Stimulated activated CD4-positive, alpha-beta T cell treated with anti-CD3 and anti-CD28 coated beads, Interleukin-15, amount 100 ng/mL, for 1 hour (primary cell): ENCODE data around the gene GPHB5.
"Not testable (repeated sequence)": the region's sequence is repeated elsewhere in the genome, so short reads cannot be mapped to it uniquely, and the experiment has no call there.

Experiments used
- DNase-seq, 2 donors: peaks; one replicate each; pipeline ENCODE4 v3.0.0-alpha.2; 2020; ENCODE audit warnings: low read depth in 1 of 2, low spot score in 1 of 2

Gene GPHB5

GRCh38 chr14:63296060-63296563, 22.6 kb downstream of the GPHB5 start:
- no peak for DNase-seq

- DNase-seq, result no peak
Observed at GRCh38 chr14:63295231-63295685, 23.5 kb downstream of the GPHB5 start.

- no peak for DNase-seq
Observed at GRCh38 chr14:63292805-63293204, 25.9 kb downstream of the GPHB5 start.

- no peak for DNase-seq
Observed at GRCh38 chr14:63290741-63291430, 27.8 kb downstream of the GPHB5 start.

- no peak for DNase-seq
Observed at GRCh38 chr14:63288853-63289252, 29.9 kb downstream of the GPHB5 start.

GRCh38 chr14:63287666-63288483, 30.9 kb downstream of the GPHB5 start:
- no peak for DNase-seq

GRCh38 chr14:63286071-63286470, 32.7 kb downstream of the GPHB5 start:
- no peak for DNase-seq

- DNase-seq, result no peak
Observed at GRCh38 chr14:63283884-63284248, 34.9 kb downstream of the GPHB5 start.

- no peak for DNase-seq
Observed at GRCh38 chr14:63282997-63283883, 35.5 kb downstream of the GPHB5 start.

- not testable (repeated sequence) for DNase-seq
Observed at GRCh38 chr14:63279933-63280332, 38.8 kb downstream of the GPHB5 start.

GRCh38 chr14:63277591-63278183, 41.0 kb downstream of the GPHB5 start:
- DNase-seq, result no peak

- no peak for DNase-seq
Observed at GRCh38 chr14:63276492-63277342, 42.0 kb downstream of the GPHB5 start.

GRCh38 chr14:63276016-63276415, 42.7 kb downstream of the GPHB5 start:
- no peak for DNase-seq

- DNase-seq, result no peak
Observed at GRCh38 chr14:63275611-63276010, 43.1 kb downstream of the GPHB5 start.

- no peak for DNase-seq
Observed at GRCh38 chr14:63273717-63274655, 44.7 kb downstream of the GPHB5 start.

GRCh38 chr14:63273129-63273528, 45.6 kb downstream of the GPHB5 start:
- no peak for DNase-seq

- no peak for DNase-seq
Observed at GRCh38 chr14:63269561-63270225, 49.0 kb downstream of the GPHB5 start.

GRCh38 chr14:63268771-63269170, 50.0 kb downstream of the GPHB5 start:
- DNase-seq, result no peak
